ENCODE measurements around the gene TWIST1.

Gene TWIST1

GRCh38 chr7:19094138-19094537 lies 23.3 kb downstream of the TWIST1 start:
- no peak for DNase-seq

GRCh38 chr7:19091550-19092200 lies 25.8 kb downstream of the TWIST1 start:
- no peak for DNase-seq

- no peak for DNase-seq
Measured at GRCh38 chr7:19090526-19090925, 26.9 kb downstream of the TWIST1 start.

GRCh38 chr7:19089797-19090196 lies 27.6 kb downstream of the TWIST1 start:
- DNase-seq = no peak

GRCh38 chr7:19089378-19089777 lies 28.1 kb downstream of the TWIST1 start:
- DNase-seq = no peak

- no peak for DNase-seq
Measured at GRCh38 chr7:19080093-19080492, 37.3 kb downstream of the TWIST1 start.

GRCh38 chr7:19079066-19079465 lies 38.4 kb downstream of the TWIST1 start:
- DNase-seq = no peak

- no peak for DNase-seq
Measured at GRCh38 chr7:19069842-19070241, 47.6 kb downstream of the TWIST1 start.

GRCh38 chr7:19066170-19066569 lies 51.3 kb downstream of the TWIST1 start:
- DNase-seq = no peak
